Activated CD4-positive, alpha-beta T cell treated with anti-CD3 and anti-CD28 coated beads, Interleukin-10, Interleukin-2, amounts not matched to agents 100 ng/mL and 50 ng/mL, durations not matched to agents 16 hours and 8 hours (primary cell): Measurements from ENCODE around the gene NHSL1.

Experiments used
- DNase-seq: peaks from one replicate; pipeline ENCODE4 v3.0.0-alpha.2; 2020

NHSL1 gene

GRCh38 chr6:138521790-138522189, 22.5 kb upstream of the NHSL1 start:
- no peak for DNase-seq

- peak; percentile 30 for DNase-seq
These were observed 21.2 kb upstream of the NHSL1 start for GRCh38 chr6:138520463-138520862.

- DNase-seq, result no peak
These were observed 18.8 kb upstream of the NHSL1 start for GRCh38 chr6:138518054-138518453.

GRCh38 chr6:138517635-138518034, 18.3 kb upstream of the NHSL1 start:
- DNase-seq, result peak; percentile 71

- DNase-seq, result no peak
These were observed 16.5 kb upstream of the NHSL1 start for GRCh38 chr6:138515657-138516248.

- DNase-seq, result peak; percentile 50
These were observed 15.7 kb upstream of the NHSL1 start for GRCh38 chr6:138514860-138515540.

GRCh38 chr6:138512609-138513008, 13.3 kb upstream of the NHSL1 start:
- no peak for DNase-seq

GRCh38 chr6:138510093-138510492, 10.8 kb upstream of the NHSL1 start:
- DNase-seq, result no peak

- DNase-seq, result peak; percentile 52
These were observed 10.1 kb upstream of the NHSL1 start for GRCh38 chr6:138509371-138509770.

- DNase-seq, result no peak
These were observed 9.3 kb upstream of the NHSL1 start for GRCh38 chr6:138508676-138508988.

- DNase-seq, result no peak
These were observed 8.8 kb upstream of the NHSL1 start for GRCh38 chr6:138507977-138508675.

GRCh38 chr6:138504764-138505689, 5.7 kb upstream of the NHSL1 start:
- no peak for DNase-seq

GRCh38 chr6:138503881-138504680, 4.8 kb upstream of the NHSL1 start:
- no peak for DNase-seq

- DNase-seq, result no peak
These were observed 3.3 kb upstream of the NHSL1 start for GRCh38 chr6:138502546-138502945.

GRCh38 chr6:138500867-138501446, 1.7 kb upstream of the NHSL1 start:
- no peak for DNase-seq

GRCh38 chr6:138500045-138500665, 861 bp upstream of the NHSL1 start:
- DNase-seq, result no peak

- DNase-seq, result no peak
These were observed 528 bp downstream of the NHSL1 start for GRCh38 chr6:138498629-138499302.

- DNase-seq, result no peak
These were observed 2.0 kb downstream of the NHSL1 start for GRCh38 chr6:138497286-138497685.

- no peak for DNase-seq
These were observed 5.0 kb downstream of the NHSL1 start for GRCh38 chr6:138494312-138494711.

- no peak for DNase-seq
These were observed 5.9 kb downstream of the NHSL1 start for GRCh38 chr6:138493413-138493812.

- no peak for DNase-seq
These were observed 6.4 kb downstream of the NHSL1 start for GRCh38 chr6:138492871-138493270.
